T-helper 1 cell (primary cell): ENCODE measurements around the gene SIRT4.
"Not testable (repeated sequence)": the region's sequence is repeated elsewhere in the genome, so short reads cannot be mapped to it uniquely, and the experiment has no call there.

Experiments used
- DNase-seq, 5 donors: peaks; one replicate each; pipeline ENCODE4 v3.0.0-alpha.2; 2012 to 2020

The SIRT4 gene

DNA sequence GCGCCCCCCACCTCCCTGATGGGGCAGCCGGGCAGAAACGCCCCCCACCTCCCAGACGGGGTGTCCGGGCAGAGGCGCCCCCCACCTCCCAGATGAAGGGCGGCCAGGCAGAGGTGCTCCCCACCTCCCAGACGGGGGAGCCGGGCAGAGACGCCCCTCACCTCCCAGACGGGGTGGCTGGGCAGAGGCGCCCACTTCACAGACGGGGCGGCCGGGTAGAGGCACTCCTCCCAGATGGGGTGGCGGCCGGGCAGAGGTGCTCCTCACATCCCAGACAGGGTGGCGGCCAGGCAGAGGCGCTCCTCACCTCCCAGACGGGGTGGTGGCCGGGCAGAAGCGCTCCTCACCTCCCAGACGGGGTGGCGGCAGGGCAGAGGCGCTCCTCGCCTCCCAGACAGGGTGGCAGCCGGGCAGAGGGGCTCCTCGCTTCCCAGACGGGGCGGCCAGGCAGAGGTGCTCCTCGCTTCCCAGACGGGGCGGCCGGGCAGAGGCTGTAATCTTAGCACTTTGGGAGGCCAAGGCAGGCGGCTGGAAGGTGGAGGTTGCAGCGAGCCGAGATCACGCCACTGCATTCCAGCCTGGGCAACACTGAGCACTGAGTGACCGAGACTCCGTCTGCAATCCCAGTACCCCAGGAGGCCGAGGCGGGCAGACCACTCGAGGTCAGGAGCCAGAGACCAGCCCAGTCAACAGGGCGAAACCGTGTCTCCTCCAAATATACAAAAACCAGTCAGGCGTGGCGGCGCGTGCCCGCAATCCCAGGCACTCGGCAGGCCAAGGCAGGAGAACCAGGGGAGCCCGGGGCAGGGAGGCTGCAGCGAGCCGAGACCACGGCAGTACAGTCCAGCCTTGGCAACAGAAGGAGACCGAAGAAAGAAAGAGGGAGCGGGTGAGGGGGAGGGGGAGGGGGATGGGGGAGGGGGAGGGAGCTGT lies 23.7 kb upstream of the SIRT4 start:
- DNase-seq = no peak

GRCh38 chr12:120283318-120283717 lies 18.8 kb upstream of the SIRT4 start:
- DNase-seq = no peak

DNA sequence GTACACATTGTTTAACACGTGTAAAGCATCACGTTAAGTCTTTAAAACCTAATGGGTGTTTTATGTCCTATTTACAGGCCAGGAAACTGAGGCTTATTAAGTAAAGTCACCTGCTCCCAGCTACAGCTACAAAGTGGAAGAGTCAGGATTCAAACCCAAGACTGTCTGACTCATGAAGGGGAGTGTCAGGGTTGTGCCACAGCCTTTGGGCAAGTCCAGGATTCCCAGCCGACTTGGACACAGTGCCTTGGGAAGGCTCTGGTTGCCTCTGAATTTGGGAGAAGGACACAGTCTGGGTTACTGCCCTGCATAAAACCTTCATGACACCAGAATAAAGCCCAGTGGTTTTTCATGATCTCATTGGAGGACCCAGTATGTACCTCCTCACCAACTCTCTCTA lies 17.7 kb upstream of the SIRT4 start:
- no peak for DNase-seq

DNA sequence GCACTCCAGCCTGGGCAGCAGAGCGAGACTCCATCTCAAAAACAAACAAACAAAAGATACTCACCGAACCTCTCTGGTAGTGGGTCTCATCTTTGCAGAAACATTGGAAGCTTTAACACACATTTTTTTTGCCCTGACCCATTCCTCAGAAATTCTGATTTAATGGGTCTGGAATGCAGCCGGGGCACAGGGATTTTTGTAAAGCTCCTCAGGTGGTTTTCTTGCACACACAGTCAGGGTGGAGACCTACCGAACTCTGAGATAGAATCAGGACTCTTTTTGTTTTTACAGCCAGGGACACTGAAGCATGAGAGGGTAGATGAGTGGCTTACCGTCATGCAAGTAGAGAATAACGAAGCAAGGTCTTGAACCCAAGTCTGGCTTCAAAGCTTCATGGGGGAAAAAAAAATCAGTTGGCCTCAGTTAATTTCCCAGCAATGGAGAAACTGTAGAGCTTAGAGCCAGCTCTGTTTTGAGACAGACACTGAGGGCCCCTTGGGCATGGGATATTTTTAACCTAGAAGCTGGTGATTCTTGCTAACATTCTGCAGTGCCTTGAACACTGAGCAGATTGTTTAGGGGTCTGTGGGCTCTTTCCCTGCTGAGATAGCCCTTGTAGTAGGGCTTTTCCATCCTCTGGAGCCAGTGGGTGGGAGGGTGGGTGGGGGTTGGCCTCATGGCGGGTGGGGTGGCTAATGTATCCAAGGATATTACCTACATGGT lies 15.2 kb upstream of the SIRT4 start:
- DNase-seq = no peak

DNA sequence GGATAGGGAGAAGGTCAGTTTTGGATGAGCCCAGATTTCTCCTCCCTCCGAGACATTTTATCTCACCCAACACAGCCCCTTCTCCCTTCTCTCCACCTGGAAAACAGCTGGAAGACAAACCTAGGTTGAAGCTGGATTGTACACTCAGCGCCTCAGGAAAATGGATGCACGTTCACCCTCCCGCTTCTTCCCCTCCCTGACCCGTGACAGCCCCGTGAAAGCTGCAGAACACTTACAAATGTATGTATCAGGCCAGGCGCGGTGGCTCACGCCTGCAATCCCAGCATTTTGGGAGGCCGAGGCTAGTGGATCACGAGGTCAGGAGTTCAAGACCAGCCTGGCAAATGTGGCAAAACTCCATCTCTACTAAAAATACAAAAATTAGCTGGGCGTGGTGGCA lies 14.6 kb upstream of the SIRT4 start:
- no peak for DNase-seq

- peak in 1 of 5 donors; percentile 15 for DNase-seq
Observed at GRCh38 chr12:120290609-120291305, 11.4 kb upstream of the SIRT4 start.

- DNase-seq = no peak
Observed at GRCh38 chr12:120292411-120292660, 9.8 kb upstream of the SIRT4 start.

DNA sequence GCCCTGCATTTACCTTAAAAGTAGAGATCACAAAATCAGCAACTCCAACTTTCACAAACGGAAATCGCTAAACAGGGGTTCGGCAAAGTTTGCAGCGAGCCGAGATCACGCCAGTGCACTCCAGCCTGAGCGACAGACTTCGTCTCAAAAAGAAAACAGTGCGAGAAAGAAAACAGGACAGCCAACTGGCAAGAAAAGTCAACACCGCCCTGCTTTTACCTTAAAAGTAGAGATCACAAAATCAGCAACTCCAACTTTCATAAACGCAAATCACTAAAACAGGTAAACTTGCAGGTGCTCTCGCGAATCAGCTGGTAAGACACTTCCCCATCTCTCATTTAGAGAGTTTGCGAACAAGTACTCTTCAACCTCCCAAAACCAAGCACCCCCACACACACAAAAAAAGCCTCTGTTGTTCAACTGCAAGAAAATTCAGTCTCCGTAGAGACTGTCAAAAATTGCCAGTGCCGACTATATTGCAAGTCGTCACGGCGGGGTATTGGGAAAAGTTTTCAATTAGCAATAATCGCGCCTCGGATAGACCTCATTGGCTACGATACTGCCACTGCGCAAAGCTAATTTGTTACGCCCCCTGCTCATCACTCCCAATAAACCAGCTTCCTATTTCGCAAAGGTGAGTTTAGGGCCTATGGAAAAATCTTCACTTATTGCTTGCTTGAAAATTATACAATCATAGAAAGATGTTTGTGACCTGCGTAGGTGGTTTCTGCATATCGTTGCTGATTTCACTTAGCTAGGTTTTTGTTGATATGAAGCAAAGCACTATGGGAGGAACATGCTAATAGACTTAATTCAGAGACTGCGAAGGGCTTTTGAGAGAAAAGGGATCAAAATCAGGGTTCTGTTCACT lies 9.2 kb upstream of the SIRT4 start, which contains the start of gene RNU4-1:
Gene RNU4-1, minus strand, starts transcription at position 577 of the 871 bp plus-strand sequence.
- peak; percentile 48 to 93 (median 67) for DNase-seq

DNA sequence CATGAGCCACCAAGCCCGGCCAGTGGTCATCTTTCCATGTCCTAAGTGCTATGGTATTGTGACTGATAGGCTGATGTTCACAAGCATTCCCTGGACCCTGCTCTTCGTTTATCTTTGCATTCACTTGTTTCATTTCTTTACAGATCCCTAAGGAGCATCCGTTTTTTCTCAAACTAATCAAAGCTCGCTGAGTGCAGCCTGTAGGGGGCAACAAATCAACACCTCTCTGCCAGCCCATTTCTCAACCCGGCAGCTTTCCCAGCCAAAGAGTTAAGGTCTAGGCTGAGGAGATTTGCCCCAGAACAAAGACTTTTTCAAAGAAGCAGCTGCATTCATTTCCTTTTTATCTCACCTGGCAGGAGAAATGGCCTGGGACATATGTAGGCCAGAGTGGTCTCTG lies 12.1 kb downstream of the SIRT4 start:
- DNase-seq = no peak

DNA sequence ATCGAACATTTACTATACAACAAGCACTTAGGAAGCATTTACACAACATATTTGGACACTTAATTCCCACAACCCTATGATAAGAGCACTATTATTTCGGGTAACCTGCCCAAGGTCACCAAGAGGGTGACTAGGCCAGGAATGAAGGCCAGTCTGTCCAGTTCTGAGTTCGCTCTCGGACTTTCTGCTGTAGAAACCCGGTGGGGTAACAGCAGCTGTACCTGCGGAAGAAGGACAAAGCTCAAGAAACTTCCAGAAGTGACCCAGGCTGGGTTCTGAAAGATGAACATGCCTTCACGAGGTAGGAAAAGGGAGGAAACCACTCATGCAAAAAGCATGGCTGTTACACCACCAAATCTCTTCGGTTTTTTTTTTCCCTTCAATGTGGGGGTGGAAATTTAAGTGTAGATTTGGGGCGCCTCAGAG lies 14.7 kb downstream of the SIRT4 start:
- no peak for DNase-seq

DNA sequence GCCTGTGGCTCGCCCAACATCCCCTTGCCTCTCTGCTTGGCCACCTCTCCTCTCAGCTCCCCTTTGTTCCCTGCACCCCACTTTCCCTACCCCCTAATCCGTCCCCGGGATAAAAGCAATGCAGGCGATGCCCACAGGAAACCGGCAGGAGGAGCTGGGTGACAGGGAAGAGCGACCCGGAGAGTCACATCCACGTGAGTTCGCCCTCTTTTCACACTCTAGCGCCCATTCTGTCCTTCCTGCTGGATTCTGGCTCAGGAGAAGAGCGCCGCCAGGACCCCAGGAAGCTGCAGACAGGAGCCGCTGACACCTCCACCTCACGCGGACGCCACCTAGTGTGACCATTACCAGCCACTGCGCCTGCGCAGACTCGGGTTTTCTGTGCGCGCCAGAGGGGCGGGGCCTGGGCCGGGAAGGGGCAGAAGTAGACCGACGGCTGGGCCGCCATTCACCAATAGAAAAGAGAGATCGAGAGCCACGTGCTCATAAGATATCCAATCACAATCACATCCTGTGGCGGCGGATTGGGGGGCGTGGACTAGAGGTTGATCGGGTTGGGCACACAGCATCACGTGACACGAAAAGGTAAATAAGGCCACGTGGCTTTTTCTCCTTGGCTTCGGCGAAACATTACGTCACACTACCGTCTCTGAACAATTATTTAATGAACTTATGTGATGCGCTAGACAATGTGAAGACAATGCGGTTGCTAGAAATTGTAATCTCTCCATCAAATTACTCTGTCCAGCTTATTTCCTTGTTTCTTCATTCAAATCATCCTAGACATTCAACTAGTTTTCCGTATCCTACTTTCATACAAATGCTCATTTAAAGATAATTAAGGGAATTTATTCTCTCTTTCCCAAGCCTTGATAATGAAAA lies 15.3 kb downstream of the SIRT4 start:
- DNase-seq = peak; percentile 99

DNA sequence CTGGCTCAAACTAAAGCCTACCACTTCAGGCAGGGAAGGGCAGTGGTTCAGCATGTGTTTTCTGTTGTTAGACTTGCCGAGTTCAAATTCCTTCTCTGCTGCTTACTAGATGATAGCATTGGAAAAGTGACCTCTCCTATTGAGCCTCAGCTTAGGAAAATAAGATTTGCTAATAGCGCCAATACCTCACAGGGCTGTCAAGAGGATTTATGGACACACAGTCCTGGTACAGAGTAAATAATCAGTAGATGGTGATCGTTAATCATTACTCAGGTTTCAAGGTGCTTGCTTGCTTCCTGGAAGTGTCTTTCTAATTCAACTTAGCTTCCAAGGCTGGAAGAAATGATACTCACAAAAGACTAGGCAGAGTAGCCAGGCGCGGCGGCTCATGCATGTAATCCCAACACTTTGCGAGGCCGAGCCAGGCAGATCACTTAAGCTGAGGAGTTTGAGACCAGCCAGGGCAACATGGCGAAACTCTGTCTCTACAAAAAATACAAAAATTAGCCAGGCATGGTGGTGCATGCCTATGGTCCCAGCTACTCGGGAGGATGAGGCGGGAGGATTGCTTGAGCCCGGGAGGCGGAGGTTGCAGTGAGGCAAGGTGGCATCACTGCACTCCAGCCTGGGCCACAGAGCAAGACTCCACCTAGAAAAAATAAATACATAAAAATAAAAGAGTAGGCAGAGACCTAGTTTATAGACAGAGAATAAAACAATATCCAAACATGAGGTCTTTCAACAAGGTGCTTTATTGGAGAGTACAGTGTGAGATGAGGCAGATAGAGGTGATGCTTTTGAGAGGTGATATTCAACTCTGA lies 19.5 kb downstream of the SIRT4 start:
- DNase-seq = no peak

DNA sequence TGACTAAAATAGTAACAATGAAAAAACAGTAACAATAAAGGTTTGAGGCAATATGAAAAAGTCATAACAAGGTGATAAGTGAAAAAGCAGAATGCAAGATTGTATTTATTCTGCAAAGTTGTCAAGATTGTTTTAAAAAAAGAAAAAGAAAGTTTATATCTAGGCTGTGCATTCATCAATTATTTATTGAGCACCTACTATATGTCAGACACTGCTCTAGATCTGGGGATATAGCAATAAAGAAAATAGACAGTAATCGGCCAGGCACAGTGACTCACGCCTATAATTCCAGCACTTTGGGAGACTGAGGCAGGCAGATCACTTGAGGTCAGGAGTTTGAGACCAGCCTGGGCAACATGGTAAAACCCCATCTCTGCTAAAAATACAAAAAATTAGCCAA lies 21.7 kb downstream of the SIRT4 start:
- no peak for DNase-seq

- no peak for DNase-seq
Observed at GRCh38 chr12:120324841-120325417, 22.8 kb downstream of the SIRT4 start.

- DNase-seq = no peak
Observed at GRCh38 chr12:120327593-120327992, 25.5 kb downstream of the SIRT4 start, which contains the start of gene PLA2G1B. PLA2G1B (minus strand) TSS chr12:120327779; CDS start chr12:120327753, 26 bp downstream.

DNA sequence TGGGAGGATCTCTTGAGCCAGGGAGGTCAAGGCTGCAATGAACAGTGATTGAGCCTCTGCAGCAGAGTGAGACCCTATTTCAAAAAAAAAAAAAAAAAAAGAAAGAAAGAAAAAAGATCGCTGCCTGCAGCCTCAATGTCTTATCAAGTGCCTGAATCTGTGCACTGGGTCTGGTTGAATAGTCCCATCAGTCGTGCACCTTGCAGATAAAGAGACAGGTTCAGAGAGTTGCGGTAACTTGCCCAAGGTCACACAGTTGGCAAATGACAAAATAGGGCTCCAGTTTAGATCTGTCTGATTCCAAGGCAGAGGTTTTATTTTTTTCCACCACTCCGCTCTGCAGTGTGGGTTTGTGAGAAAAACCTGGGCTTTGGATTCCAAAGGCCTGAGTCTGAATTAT lies 26.1 kb downstream of the SIRT4 start:
- DNase-seq = no peak

- DNase-seq = no peak
Observed at GRCh38 chr12:120331390-120331789, 29.3 kb downstream of the SIRT4 start.

DNA sequence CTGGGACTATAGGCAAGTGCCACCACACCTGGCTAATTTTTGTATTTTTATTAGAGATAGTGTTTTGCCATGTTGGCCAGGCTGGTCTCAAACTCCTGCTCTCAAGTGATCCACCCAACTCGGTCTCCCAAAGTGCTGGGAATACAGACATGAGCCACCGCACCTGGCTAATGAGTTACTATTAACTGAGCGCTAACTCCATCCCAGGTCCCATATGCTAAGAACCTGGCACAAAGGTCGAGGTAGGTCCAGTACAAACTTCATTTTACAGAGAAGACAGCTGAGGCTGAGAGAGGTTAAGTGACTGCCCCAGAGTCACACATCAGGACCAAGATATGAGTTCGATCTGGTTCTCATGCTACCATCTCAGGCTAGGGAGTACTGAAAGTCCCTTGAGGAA lies 29.9 kb downstream of the SIRT4 start:
- DNase-seq = no peak

DNA sequence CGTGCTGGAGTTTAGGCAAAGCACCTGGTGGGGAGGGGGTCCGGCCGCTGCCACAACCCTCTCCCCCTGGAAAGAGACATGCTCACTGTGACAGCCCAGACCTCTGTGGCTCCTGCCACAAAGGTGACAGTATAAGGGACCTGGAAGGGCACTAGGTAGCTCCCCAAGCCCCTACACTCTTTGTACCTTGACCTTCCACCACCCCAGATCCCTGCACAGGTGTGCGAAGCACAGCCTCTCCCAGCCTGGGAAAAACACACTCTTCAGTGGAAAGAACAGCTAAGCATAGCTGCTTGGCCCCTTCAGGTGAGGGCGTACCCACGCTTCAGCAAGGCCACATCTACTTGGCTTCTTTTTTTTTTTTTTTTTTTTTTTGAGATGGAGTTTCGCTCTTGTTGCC lies 30.4 kb downstream of the SIRT4 start:
- DNase-seq = no peak

GRCh38 chr12:120335447-120335846 lies 33.3 kb downstream of the SIRT4 start:
- not testable (repeated sequence) for DNase-seq
